Ascending aorta (tissue), 2 donors: ENCODE data around the gene MAN1C1. TPM values are rescaled to one million over a fixed set of nuclear protein-coding genes. Genes with fewer than 3 reads are reported as not detected.

Experiments used
- DNase-seq, 2 donors: peaks; one replicate each; pipeline ENCODE4 v3.0.0-alpha.2; 2019; ENCODE audit warnings: low spot score in 2 of 2
- H3K27ac ChIP-seq, 2 donors: fragments of 200-600 bp; sonication (generic); one replicate each; pipeline ENCODE4 v1.5.1; 2016 to 2017; ENCODE audit warnings: mild to moderate bottlenecking in 1 of 2
- H3K27me3 ChIP-seq: fragments of 200-600 bp; sonication (generic); one replicate; pipeline ENCODE4 v1.5.1; 2017
- H3K36me3 ChIP-seq, 2 donors: fragments of 200-600 bp; sonication (generic); one replicate each; pipeline ENCODE4 v1.5.1; 2016
- H3K4me1 ChIP-seq, 2 donors: fragments of 200-600 bp; sonication (generic); one replicate each; pipeline ENCODE4 v1.5.1; 2016 to 2017; ENCODE audit warnings: mild to moderate bottlenecking in 1 of 2
- H3K4me3 ChIP-seq, 2 donors: fragments of 200-600 bp; sonication (generic); one replicate each; pipeline ENCODE4 v1.5.1; 2016 to 2017; ENCODE audit warnings: mild to moderate bottlenecking in 1 of 2
- H3K9me3 ChIP-seq, 2 donors: fragments of 200-600 bp; sonication (generic); one replicate each; pipeline ENCODE4 v1.5.1; 2016
- CTCF ChIP-seq, 3 experiments: fragments of 200-600 bp in 2 of 3; fragments of 450-650 bp in 1 of 3; sonication (generic) in 2 of 3; IDR thresholded peaks; one replicate each; pipeline ENCODE4 v1.5.1; 2016 to 2019; ENCODE audit warnings: antibody characterized with exemption in 3 of 3, mild to moderate bottlenecking in 1 of 3, moderate library complexity in 1 of 3
- intact Hi-C: fragments of 100-400 bp; cut with DNase I; formaldehyde crosslinking; loops from one replicate; pipeline ENCODE4 v1.15.1; 2023
- total RNA-seq: library from RNA; depleted of rRNA; stranded (reverse); fragments of >200 nt; gene quantifications from one replicate; pipeline ENCODE4 v1.1.0, GENCODE V29; 2016

MAN1C1 gene
- total RNA-seq, 1 donor from 2014 or later = 14.3 TPM

GRCh38 chr1:25744140-25744581 is 127.6 kb downstream of the MAN1C1 start:
- H3K27me3 ChIP-seq = no peaks in the 10 kb centered on the region
- peak overlapping the region in 1 of 2 donors; percentile 23 for H3K4me3 ChIP-seq
- H3K27ac ChIP-seq = peak overlapping the region; percentile 85 to 93
- intact Hi-C loops = loop anchor here (2.0 to 5.0 kb wide), 3 partner anchors 53 to 497 kb away; partner anchors contain the start of gene RSRP1
- DNase-seq = peak; percentile 25 to 83
- peaks cover 11 to 26% of the 10 kb centered on the region in 2 donors for H3K4me1 ChIP-seq
- peak; percentile 32 to 55 (median 36) for TF ChIP-seq CTCF (IDR thresholded peaks at IDR 0.05)
- no peaks in the 10 kb centered on the region for H3K36me3 ChIP-seq
- H3K9me3 ChIP-seq = no peaks in the 10 kb centered on the region

- TF ChIP-seq CTCF (IDR thresholded peaks at IDR 0.05) = no peak
- H3K4me1 ChIP-seq = peaks cover 11 to 26% of the 10 kb centered on the region in 2 donors
- intact Hi-C loops = loop anchor here (2.0 to 5.0 kb wide), 3 partner anchors 52 to 498 kb away; partner anchors contain the start of gene RSRP1
- no peak overlapping the region for H3K4me3 ChIP-seq
- no peaks in the 10 kb centered on the region for H3K36me3 ChIP-seq
- peak overlapping the region; percentile 85 to 93 for H3K27ac ChIP-seq
- H3K9me3 ChIP-seq = no peaks in the 10 kb centered on the region
- no peaks in the 10 kb centered on the region for H3K27me3 ChIP-seq
- DNase-seq = no peak
These were observed 128.2 kb downstream of the MAN1C1 start for GRCh38 chr1:25744636-25745425.

GRCh38 chr1:25746299-25747045 is 129.9 kb downstream of the MAN1C1 start:
- Histone ChIP-seq H3K4me1 (peaks cover 11 to 26% of the 10 kb centered on the region in 2 donors), H3K4me3 (no peak overlapping the region), H3K9me3 (no peaks in the 10 kb centered on the region), H3K27me3 (no peaks in the 10 kb centered on the region), H3K27ac (no peak overlapping the region), H3K36me3 (no peaks in the 10 kb centered on the region)
- TF ChIP-seq CTCF (IDR thresholded peaks at IDR 0.05) = no peak
- no peak for DNase-seq
- intact Hi-C loops = no loop called here

GRCh38 chr1:25747046-25747719 is 130.6 kb downstream of the MAN1C1 start:
- H3K9me3 ChIP-seq = no peaks in the 10 kb centered on the region
- no peaks in the 10 kb centered on the region for H3K36me3 ChIP-seq
- intact Hi-C loops = no loop called here
- no peaks in the 10 kb centered on the region for H3K27me3 ChIP-seq
- H3K27ac ChIP-seq = no peak overlapping the region
- H3K4me3 ChIP-seq = no peak overlapping the region
- TF ChIP-seq CTCF (IDR thresholded peaks at IDR 0.05) = no peak
- DNase-seq = no peak
- H3K4me1 ChIP-seq = peaks cover 11 to 26% of the 10 kb centered on the region in 2 donors

- H3K36me3 ChIP-seq = peaks cover 0 to 7% of the 10 kb centered on the region in 2 donors
- H3K27me3 ChIP-seq = no peaks in the 10 kb centered on the region
- no peaks in the 10 kb centered on the region for H3K9me3 ChIP-seq
- peaks cover 4 to 15% of the 10 kb centered on the region in 2 donors for H3K4me1 ChIP-seq
- intact Hi-C loops = no loop called here
- DNase-seq = no peak
- H3K27ac ChIP-seq = no peak overlapping the region
- no peak for TF ChIP-seq CTCF (IDR thresholded peaks at IDR 0.05)
- no peak overlapping the region for H3K4me3 ChIP-seq
These were observed 132.1 kb downstream of the MAN1C1 start for GRCh38 chr1:25748531-25749205.
